ENCODE data around the gene TBC1D10A.

TBC1D10A gene

DNA sequence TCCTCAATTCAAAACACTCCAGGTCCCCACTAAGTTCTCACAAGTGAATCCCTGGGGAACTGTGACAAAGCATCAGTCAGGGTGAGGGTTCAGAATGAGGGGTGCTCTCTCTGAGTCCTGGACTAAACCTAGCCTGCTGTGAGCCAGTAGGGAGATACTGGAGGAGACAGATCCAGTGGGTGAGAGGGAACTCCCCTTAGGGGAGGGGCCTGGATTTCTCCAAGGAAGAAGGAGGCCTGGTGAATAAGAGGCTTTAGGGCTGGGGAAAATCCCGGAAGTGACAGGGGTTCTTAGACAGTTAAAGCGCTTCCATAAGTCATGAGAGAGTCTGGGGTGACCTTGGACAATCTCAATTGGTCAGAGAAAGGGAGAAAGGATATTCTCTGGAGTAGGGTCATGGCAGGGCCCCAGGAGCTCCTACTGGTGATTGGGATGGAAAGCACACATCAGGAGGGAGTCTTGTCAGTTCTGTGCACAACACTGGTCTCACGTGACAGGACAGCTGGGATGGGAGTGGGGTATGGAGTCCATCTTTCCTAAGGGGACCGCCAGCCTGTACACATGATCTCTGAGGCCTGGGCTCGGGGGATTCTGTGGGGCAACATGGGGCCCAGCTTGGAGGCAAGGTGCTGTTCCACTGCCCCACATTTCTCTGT lies 1.5 kb downstream of the TBC1D10A start:
- Histone ChIP-seq H3K4me3 (replicated peaks; ENCODE audit: insufficient read depth, low read length) (no peak overlapping the region), H3K27ac (replicated peaks) (no peak overlapping the region), H3K27me3 (ENCODE audit: insufficient read depth, poor library complexity, severe bottlenecking) (no peaks in the 10 kb centered on the region)
- TF ChIP-seq GABPA (IDR thresholded peaks at IDR 0.05; ENCODE audit: low read depth) (no peak), POLR2AphosphoS5 (IDR thresholded peaks at IDR 0.05; ENCODE audit: low read depth) (no peak), SPI1 (IDR thresholded peaks at IDR 0.05; ENCODE audit: borderline replicate concordance, low read depth) (no peak)
- TF ChIP-seq, protein P1, sequence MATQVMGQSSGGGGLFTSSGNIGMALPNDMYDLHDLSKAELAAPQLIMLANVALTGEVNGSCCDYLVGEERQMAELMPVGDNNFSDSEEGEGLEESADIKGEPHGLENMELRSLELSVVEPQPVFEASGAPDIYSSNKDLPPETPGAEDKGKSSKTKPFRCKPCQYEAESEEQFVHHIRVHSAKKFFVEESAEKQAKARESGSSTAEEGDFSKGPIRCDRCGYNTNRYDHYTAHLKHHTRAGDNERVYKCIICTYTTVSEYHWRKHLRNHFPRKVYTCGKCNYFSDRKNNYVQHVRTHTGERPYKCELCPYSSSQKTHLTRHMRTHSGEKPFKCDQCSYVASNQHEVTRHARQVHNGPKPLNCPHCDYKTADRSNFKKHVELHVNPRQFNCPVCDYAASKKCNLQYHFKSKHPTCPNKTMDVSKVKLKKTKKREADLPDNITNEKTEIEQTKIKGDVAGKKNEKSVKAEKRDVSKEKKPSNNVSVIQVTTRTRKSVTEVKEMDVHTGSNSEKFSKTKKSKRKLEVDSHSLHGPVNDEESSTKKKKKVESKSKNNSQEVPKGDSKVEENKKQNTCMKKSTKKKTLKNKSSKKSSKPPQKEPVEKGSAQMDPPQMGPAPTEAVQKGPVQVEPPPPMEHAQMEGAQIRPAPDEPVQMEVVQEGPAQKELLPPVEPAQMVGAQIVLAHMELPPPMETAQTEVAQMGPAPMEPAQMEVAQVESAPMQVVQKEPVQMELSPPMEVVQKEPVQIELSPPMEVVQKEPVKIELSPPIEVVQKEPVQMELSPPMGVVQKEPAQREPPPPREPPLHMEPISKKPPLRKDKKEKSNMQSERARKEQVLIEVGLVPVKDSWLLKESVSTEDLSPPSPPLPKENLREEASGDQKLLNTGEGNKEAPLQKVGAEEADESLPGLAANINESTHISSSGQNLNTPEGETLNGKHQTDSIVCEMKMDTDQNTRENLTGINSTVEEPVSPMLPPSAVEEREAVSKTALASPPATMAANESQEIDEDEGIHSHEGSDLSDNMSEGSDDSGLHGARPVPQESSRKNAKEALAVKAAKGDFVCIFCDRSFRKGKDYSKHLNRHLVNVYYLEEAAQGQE (IDR thresholded peaks at IDR 0.05; ENCODE audit: insufficient replicate concordance, low read depth) = no peak
- TF ChIP-seq, protein P2, sequence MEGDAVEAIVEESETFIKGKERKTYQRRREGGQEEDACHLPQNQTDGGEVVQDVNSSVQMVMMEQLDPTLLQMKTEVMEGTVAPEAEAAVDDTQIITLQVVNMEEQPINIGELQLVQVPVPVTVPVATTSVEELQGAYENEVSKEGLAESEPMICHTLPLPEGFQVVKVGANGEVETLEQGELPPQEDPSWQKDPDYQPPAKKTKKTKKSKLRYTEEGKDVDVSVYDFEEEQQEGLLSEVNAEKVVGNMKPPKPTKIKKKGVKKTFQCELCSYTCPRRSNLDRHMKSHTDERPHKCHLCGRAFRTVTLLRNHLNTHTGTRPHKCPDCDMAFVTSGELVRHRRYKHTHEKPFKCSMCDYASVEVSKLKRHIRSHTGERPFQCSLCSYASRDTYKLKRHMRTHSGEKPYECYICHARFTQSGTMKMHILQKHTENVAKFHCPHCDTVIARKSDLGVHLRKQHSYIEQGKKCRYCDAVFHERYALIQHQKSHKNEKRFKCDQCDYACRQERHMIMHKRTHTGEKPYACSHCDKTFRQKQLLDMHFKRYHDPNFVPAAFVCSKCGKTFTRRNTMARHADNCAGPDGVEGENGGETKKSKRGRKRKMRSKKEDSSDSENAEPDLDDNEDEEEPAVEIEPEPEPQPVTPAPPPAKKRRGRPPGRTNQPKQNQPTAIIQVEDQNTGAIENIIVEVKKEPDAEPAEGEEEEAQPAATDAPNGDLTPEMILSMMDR (IDR thresholded peaks at IDR 0.05; ENCODE audit: insufficient read depth, low read length) = no peak
- no peak for DNase-seq (ENCODE audit: low read depth in 1 of 2, low spot score in 1 of 2)

DNA sequence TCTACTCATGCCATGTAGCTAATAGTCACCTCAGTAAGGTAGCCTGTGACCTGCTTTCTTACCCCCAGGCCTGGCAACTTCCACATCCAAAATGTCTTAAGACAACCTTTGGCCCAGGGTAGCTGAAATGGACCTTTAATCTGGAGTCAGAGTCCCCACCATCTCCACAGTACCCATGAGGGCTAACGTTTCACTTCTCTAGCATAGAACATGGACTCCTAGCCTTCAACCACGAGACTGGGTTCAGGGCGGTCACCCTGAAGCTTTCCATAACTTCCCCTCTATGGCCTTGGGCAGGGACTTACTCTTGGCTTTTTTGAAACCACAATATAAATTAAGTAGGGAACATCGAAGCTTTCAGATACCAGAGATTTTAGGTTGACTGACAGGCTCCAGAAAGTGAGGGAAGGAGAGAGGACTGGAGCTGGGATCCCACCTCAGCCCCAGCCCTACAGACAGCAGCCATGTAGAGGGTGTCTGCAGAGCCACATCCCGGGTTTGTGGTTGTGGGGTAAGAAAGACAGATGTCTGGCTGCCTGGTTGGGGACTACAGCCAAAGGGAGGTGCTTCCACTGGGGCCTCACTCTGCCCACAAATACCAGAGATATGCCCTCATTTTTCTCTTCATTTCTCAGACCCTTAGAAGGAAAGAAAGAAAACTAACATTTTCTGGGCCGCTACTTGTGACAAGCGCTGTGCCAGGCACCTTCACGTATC lies 2.6 kb downstream of the TBC1D10A start:
- Histone ChIP-seq H3K4me3 (replicated peaks; ENCODE audit: insufficient read depth, low read length) (no peak overlapping the region), H3K27ac (replicated peaks) (no peak overlapping the region), H3K27me3 (ENCODE audit: insufficient read depth, poor library complexity, severe bottlenecking) (no peaks in the 10 kb centered on the region)
- TF ChIP-seq, protein P2 (IDR thresholded peaks at IDR 0.05; ENCODE audit: insufficient read depth, low read length) = no peak
- TF ChIP-seq SPI1 (IDR thresholded peaks at IDR 0.05; ENCODE audit: borderline replicate concordance, low read depth) = peak; percentile 15; the same call in 1 of the 2 replicates
- peak in 1 of 2 experiments; percentile 57 for DNase-seq (ENCODE audit: low read depth in 1 of 2, low spot score in 1 of 2)

DNA sequence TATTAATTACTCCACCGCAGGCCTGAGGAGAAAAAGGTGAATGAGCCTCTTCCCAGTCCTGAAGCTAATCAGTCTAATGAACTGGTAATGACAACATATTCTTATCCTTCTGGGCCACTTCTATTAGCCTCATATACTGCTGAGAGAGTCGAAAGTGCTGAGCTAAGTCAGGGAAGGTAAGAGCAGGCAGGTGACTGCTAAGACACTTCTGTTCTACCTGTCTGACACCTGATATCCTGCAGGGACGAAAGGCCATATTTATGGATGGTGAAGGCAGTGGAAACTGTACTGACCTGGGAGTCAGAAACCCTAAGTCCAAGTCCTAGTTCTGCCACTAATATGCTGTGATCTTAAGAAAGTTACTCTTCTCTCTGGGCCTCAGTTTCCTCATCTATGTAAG lies 3.5 kb downstream of the TBC1D10A start:
- no peak for DNase-seq (ENCODE audit: low read depth in 1 of 2, low spot score in 1 of 2)
- Histone ChIP-seq H3K27me3 (ENCODE audit: insufficient read depth, poor library complexity, severe bottlenecking) (no peaks in the 10 kb centered on the region), H3K27ac (replicated peaks) (no peak overlapping the region), H3K4me3 (replicated peaks; ENCODE audit: insufficient read depth, low read length) (no peak overlapping the region)
- TF ChIP-seq POLR2AphosphoS5 (IDR thresholded peaks at IDR 0.05; ENCODE audit: low read depth) = no peak
- TF ChIP-seq GABPA (IDR thresholded peaks at IDR 0.05; ENCODE audit: low read depth) = no peak
- no peak for TF ChIP-seq SPI1 (IDR thresholded peaks at IDR 0.05; ENCODE audit: borderline replicate concordance, low read depth)
- TF ChIP-seq, protein P2 (IDR thresholded peaks at IDR 0.05; ENCODE audit: insufficient read depth, low read length) = no peak
- TF ChIP-seq, protein P1 (IDR thresholded peaks at IDR 0.05; ENCODE audit: insufficient replicate concordance, low read depth) = no peak
